K562 (cell line): Measurements from ENCODE around the gene CNTN5. TPM values are rescaled to one million over a fixed set of nuclear protein-coding genes. Genes with fewer than 3 reads are reported as not detected.

Experiments used
- ATAC-seq: fragments of 200-7000 bp; cut with Tn5 transposase; 3 replicates; pipeline ENCODE4 v1.9.1; 2020; ENCODE audit warnings: moderate library complexity
- BruUV-seq: library from RNA; stranded (reverse); fragments of 400-500 nt; replicated peaks from 2 replicates; lab custom pipeline; 2021; lab: Mats Ljungman, UMichigan
- CTCF ChIA-PET: fragments of 300-600 bp; formaldehyde crosslinking; extraction: SDS; loops from one replicate; lab custom pipeline; 2021; ENCODE audit warnings: low intra/inter-chr PET ratio; lab: Yijun Ruan, JAX
- POLR2A ChIA-PET: fragments of 300-600, 350-650 bp; sonication (Branson Sonifier 250); formaldehyde crosslinking; extraction: SDS; loops from one replicate; lab custom pipeline; 2021; ENCODE audit warnings: antibody characterized with exemption, inconsistent platforms; lab: Yijun Ruan, JAX
- DNase-seq, 4 experiments: peaks; one replicate each; pipeline versions ENCODE4 v3.0.0 to v3.0.0-alpha.2; 2011 to 2018; ENCODE audit warnings: low spot score in 3 of 4, mixed read lengths in 3 of 4; ENCODE audit errors: extremely low read depth in 1 of 4
- FAIRE-seq: peaks from 2 replicates; lab custom pipeline; 2011; peaks lifted over from hg19 to GRCh38; lab: Jason Lieb, UNC
- H2AFZ ChIP-seq: 2 replicates; pipeline ENCODE4 v1.6.0; 2011; ENCODE audit warnings: low read depth, low read length, control low read depth, inconsistent platforms
- H3K27ac ChIP-seq: fragments of 200-600 bp; 3 replicates; pipeline ENCODE4 v1.8.0; 2011; ENCODE audit warnings: low read depth, mild to moderate bottlenecking, control low read depth, inconsistent platforms, low read length, moderate library complexity, mixed read lengths; ENCODE audit errors: extremely low read depth
- H3K27me3 ChIP-seq, 2 experiments: fragments of 300-600 bp in 1 of 2; 2 replicates in 1 of 2; 3 replicates in 1 of 2; pipeline versions ENCODE4 v1.6.0 to v1.8.0; 2011; ENCODE audit warnings: inconsistent platforms in 2 of 2, low read length in 2 of 2, mild to moderate bottlenecking in 1 of 2, mixed read lengths in 1 of 2, moderate library complexity in 1 of 2; ENCODE audit not compliant: control insufficient read depth in 2 of 2, insufficient read depth in 2 of 2
- H3K36me3 ChIP-seq: fragments of 300-600 bp; 3 replicates; pipeline ENCODE4 v1.8.0; 2011; ENCODE audit warnings: mild to moderate bottlenecking, low read length, inconsistent platforms; ENCODE audit not compliant: control insufficient read depth, insufficient read depth
- H3K4me1 ChIP-seq, 2 experiments: fragments of 200-600 bp in 1 of 2; replicated peaks in 1 of 2; 2 replicates in 1 of 2; 3 replicates in 1 of 2; pipeline versions ENCODE4 v1.5.1 to v1.8.0; 2011; ENCODE audit warnings: inconsistent platforms in 2 of 2, low read length in 2 of 2, mild to moderate bottlenecking in 1 of 2, mixed read lengths in 1 of 2, moderate library complexity in 1 of 2; ENCODE audit not compliant: control insufficient read depth in 2 of 2, insufficient read depth in 2 of 2
- H3K4me2 ChIP-seq: 2 replicates; pipeline ENCODE4 v1.6.1; 2011; ENCODE audit warnings: low read length, control low read depth, inconsistent platforms, mixed read lengths; ENCODE audit not compliant: insufficient read depth
- H3K4me3 ChIP-seq: fragments of 200-600 bp; sonication (generic), shearing (Covaris generic); 2 replicates; pipeline ENCODE4 v1.5.1; 2016; ENCODE audit warnings: control low read depth, inconsistent platforms
- H3K79me2 ChIP-seq: fragments of 200-600 bp; 3 replicates; pipeline ENCODE4 v1.8.0; 2011; ENCODE audit warnings: low read length, inconsistent platforms; ENCODE audit not compliant: control insufficient read depth, insufficient read depth
- H3K9ac ChIP-seq, 2 experiments: 2 replicates each; pipeline versions ENCODE4 v1.6.0 to v1.6.1; 2011; ENCODE audit warnings: low read depth in 2 of 2, low read length in 2 of 2, control low read depth in 1 of 2, inconsistent platforms in 1 of 2, mild to moderate bottlenecking in 1 of 2, mixed read lengths in 1 of 2; ENCODE audit not compliant: insufficient read depth in 1 of 2
- H3K9me1 ChIP-seq: one replicate; pipeline ENCODE4 v1.6.0; 2011; ENCODE audit warnings: inconsistent platforms, mild to moderate bottlenecking, low read length, moderate library complexity; ENCODE audit not compliant: control insufficient read depth, insufficient read depth
- H3K9me3 ChIP-seq: replicated peaks from 2 replicates; pipeline ENCODE4 v1.5.1; 2011; ENCODE audit warnings: low read depth, low read length, inconsistent platforms; ENCODE audit not compliant: control insufficient read depth, insufficient read depth
- H4K20me1 ChIP-seq: replicated peaks from 2 replicates; pipeline ENCODE4 v1.6.1; 2011; ENCODE audit warnings: low read length, inconsistent platforms, mixed read lengths; ENCODE audit not compliant: control insufficient read depth, insufficient read depth
- ARNT ChIP-seq, 2 experiments: fragments of 450-650 bp; IDR thresholded peaks; 2 replicates each; pipeline ENCODE4 v1.6.1; 2016; ENCODE audit warnings: mild to moderate bottlenecking in 1 of 2
- FOSL1 ChIP-seq: fragments of 200-800 bp; sonication (Bioruptor generic); conservative IDR thresholded peaks from 2 replicates; pipeline ENCODE4 v1.6.1; 2016; ENCODE audit warnings: missing genetic modification characterization, missing compliant biosample characterization
- NKRF ChIP-seq: fragments of 450-650 bp; IDR thresholded peaks from 2 replicates; pipeline ENCODE4 v1.6.1; 2016; ENCODE audit warnings: borderline replicate concordance
- SMAD2 ChIP-seq: fragments of 150-350 bp; IDR thresholded peaks from 2 replicates; pipeline ENCODE4 v1.6.1; 2014; ENCODE audit warnings: low read depth, mild to moderate bottlenecking, low read length
- THRAP3 ChIP-seq: fragments of 450-650 bp; IDR thresholded peaks from 2 replicates; pipeline ENCODE4 v1.6.1; 2016; ENCODE audit warnings: mild to moderate bottlenecking, inconsistent platforms, borderline replicate concordance
- ZC3H8 ChIP-seq: fragments of 450-650 bp; IDR thresholded peaks from 2 replicates; pipeline ENCODE4 v1.6.1; 2017
- ZFP1 ChIP-seq: fragments of 450-650 bp; formaldehyde crosslinking; IDR thresholded peaks from 2 replicates; pipeline ENCODE4 v1.4.0; 2020; ENCODE audit warnings: mild to moderate bottlenecking, mixed read lengths
- in situ Hi-C: fragments of 300-500 bp; cut with MboI; formaldehyde crosslinking; loops from 4 replicates; pipeline ENCODE4 v1.15.0; 2018; ENCODE audit warnings: inconsistent platforms, mixed read lengths
- intact Hi-C: fragments of 100-400 bp; cut with micrococcal nuclease; formaldehyde crosslinking; loops from 2 replicates; pipeline ENCODE4 v1.14.2; 2022
- polyA plus RNA-seq, 8 experiments: library from polyadenylated mRNA; depleted of rRNA in 4 of 8; stranded (reverse) in 5 of 8; unstranded in 3 of 8; fragments of >200 nt; fragmentation: Nextera tagmentation in 2 of 8; fragmentation: Illumina TruSeq in 1 of 8; extraction: Ambion mirVana in 2 of 8; extraction: Trizol in 1 of 8; gene quantifications; 2 replicates each; pipeline versions ENCODE4 v1.2.1 to v1.2.3, GENCODE V29; 2011 to 2014; ENCODE audit warnings: inconsistent platforms in 1 of 8, missing spikeins in 1 of 8
- total RNA-seq, 7 experiments: library from RNA; depleted of rRNA in 6 of 7; stranded (reverse); fragments of >200 nt in 6 of 7; fragmentation: Illumina TruSeq in 2 of 7; extraction: Trizol in 2 of 7; gene quantifications; 2 replicates each; pipeline versions ENCODE4 v1.2.1 to v1.2.3, GENCODE V29; 2011 to 2021; ENCODE audit warnings: low replicate concordance in 1 of 7
- TF ChIP-seq, protein P1 (sequence below): sonication (generic); formaldehyde crosslinking; IDR thresholded peaks from 2 replicates; pipeline ENCODE4 v1.8.0; 2022; ENCODE audit warnings: mild to moderate bottlenecking, missing genetic modification reagents
- TF ChIP-seq, protein P2 (sequence below): fragments of 200-800 bp; sonication (Bioruptor generic); IDR thresholded peaks from 2 replicates; pipeline ENCODE4 v1.6.1; 2017; ENCODE audit warnings: missing genetic modification characterization, missing compliant biosample characterization

CNTN5 gene
- total and polyA plus RNA-seq, 9 of the 15 experiments (the other 6 are each of a cell fraction or from before 2014, with no cell fraction given), result 0.03 TPM; not detected in 8

DNA sequence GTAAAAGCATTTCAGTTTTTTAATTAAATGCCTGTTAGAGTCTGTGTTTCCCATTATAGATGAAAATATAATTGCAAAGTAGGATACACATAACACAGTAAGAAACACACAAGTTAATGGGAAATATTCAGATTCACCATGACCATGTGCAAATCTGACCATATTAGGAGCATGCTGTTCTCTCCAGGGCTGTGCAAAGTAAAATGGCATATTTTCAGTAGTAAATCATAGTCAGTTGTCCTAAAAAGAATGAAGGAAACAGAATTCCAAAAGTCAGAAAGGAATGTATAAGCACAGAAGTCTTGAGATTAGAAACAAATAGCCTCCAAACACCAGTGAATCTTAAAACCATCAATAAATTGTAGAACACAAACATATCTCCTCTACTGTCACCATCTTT is 44.4 kb downstream of the CNTN5 start:
- CTCF ChIA-PET, result no interaction called here
- in situ Hi-C loops, result no loop called here

More for the DNA sequence above, 44.4 kb downstream of the CNTN5 start:
- Histone ChIP-seq H3K4me3 (no peak overlapping the region), H2AFZ (no peak overlapping the region), H3K9ac (no peak overlapping the region), H3K27me3 (no peaks in the 10 kb centered on the region), H3K9me3 (no peaks in the 10 kb centered on the region), H3K36me3 (no peaks in the 10 kb centered on the region), H4K20me1 (no peaks in the 10 kb centered on the region), H3K79me2 (no peaks in the 10 kb centered on the region), H3K27ac (no peak overlapping the region), H3K4me1 (no peaks in the 10 kb centered on the region), H3K9me1 (no peaks in the 10 kb centered on the region), H3K4me2 (no peak overlapping the region)
- no peak for DNase-seq
- intact Hi-C loops, result no loop called here
- POLR2A ChIA-PET, result no interaction called here
- no peak for FAIRE-seq
- TF ChIP-seq ZC3H8 (no peak), NKRF (no peak), ARNT (IDR thresholded peaks at IDR 0.05) (no peak), ZFP1 (CRISPR knock-in tag) (no peak), THRAP3 (no peak), SMAD2 (no peak), FOSL1 (tag) (no peak)
- TF ChIP-seq, protein P1, sequence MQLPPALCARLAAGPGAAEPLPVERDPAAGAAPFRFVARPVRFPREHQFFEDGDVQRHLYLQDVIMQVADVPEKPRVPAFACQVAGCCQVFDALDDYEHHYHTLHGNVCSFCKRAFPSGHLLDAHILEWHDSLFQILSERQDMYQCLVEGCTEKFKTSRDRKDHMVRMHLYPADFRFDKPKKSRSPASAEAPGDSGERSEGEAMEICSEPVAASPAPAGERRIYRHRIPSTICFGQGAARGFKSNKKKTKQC (CRISPR knock-in tag), result no peak
- TF ChIP-seq, protein P2, sequence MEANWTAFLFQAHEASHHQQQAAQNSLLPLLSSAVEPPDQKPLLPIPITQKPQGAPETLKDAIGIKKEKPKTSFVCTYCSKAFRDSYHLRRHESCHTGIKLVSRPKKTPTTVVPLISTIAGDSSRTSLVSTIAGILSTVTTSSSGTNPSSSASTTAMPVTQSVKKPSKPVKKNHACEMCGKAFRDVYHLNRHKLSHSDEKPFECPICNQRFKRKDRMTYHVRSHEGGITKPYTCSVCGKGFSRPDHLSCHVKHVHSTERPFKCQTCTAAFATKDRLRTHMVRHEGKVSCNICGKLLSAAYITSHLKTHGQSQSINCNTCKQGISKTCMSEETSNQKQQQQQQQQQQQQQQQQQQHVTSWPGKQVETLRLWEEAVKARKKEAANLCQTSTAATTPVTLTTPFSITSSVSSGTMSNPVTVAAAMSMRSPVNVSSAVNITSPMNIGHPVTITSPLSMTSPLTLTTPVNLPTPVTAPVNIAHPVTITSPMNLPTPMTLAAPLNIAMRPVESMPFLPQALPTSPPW (CRISPR knock-in tag), result no peak
- ATAC-seq, result no peak
- BruUV-seq, result no TSS peak
